GM21786 (cell line): ENCODE data around the gene SRXN1.

Source experiments
- ATAC-seq: cut with Tn5 transposase; IDR thresholded peaks from one replicate; pipeline ENCODE4 v1.9.1; 2021; ENCODE audit not compliant: unreplicated experiment

Gene SRXN1

GRCh38 chr20:675453-676314, 22.7 kb upstream of the SRXN1 start, which contains the start of gene SCRT2:
TSS of gene SCRT2 (minus strand) at chr20:675802. CDS start at chr20:675601, 201 bp downstream.
- ATAC-seq = no peak

DNA sequence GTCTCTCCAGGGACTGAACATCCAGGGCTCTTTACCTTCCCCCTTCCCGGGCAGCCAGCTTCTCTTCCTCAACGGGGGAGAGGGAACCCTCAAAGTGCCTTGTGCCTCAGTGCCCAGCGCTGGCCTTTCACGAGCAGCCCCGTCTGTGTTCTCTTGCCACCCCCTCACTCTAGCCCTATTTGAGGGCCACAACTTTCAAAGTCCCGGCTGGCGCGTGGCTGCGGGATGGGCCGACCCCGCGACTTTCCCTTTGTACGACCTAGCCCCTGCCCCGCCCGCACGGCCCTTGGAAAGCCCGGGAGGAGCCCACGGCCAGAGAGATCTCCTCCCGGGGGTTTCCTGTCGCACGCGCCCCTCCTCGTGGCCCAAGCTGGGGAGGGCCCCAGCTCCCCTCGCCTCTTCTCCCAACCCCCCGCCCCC, 22.0 kb upstream of the SRXN1 start:
- ATAC-seq = no peak

GRCh38 chr20:673603-674001, 20.6 kb upstream of the SRXN1 start:
- ATAC-seq = no peak

DNA sequence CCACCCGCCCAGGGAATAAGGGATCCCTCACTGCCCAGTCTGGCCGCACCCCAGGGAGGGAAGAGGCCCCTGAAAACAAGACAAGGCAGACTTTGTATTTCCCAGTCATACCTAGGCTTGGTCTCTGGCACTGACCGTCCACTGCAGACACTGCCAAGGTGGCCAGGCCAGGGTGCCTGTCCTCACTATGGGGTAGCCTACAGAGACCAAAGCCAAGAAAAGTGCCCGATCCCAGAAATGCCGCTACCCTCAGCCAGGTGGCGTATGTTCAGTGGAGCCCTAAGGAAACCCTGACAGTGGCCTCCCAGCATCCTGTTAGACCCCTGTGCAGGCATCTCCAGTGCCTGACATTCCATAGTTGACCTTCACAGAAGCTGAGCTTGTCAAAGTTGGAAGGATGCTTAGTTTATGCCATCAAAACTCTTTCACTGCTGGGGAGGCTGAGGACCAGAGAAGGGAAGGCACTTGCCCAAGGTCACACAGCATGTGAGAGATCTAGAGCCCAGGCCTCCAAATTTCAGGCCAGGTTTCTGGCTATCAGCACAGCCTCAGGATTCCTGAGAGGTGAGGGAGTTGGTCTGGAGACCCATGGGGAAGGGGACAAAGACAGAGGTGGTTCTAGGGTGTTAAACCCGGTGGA, 20.1 kb upstream of the SRXN1 start:
- no peak for ATAC-seq

DNA sequence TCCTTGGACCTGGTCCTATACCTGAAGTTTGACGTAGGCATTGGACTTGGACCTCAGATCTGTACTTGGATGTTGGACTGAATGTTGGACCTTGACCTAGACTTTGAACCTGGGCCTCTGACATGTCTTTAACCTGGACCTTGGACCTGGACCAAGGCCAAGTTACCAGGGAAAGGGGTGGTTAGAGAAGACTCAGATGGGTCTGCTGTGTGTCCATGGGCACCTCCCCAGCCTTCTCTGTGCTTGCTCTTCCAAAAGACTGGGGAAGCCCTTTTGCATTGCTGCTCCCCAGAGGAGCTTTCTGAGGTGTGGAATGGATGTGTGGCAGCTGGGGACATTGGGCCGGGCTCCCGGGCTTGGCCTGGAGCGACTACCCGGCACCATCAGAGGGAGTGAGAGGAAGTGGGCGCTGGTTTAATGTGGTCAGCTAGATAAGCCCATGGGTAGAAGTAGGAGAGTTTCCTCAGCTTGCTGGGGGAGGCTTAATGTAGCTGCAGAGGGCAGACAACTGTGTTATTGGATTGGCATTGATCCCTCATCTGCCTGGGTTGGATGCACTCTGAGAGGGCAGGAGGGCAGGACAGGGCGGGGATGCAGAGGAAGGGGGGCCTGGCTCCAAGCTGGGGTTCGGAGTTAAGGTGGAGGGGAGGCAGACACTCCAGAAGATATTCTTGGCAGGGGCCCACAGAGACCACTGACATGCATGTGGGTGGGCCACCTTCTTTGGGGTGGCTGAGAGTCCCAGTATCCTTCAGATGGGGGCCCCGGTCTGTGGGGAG, 18.4 kb upstream of the SRXN1 start:
- no peak for ATAC-seq

DNA sequence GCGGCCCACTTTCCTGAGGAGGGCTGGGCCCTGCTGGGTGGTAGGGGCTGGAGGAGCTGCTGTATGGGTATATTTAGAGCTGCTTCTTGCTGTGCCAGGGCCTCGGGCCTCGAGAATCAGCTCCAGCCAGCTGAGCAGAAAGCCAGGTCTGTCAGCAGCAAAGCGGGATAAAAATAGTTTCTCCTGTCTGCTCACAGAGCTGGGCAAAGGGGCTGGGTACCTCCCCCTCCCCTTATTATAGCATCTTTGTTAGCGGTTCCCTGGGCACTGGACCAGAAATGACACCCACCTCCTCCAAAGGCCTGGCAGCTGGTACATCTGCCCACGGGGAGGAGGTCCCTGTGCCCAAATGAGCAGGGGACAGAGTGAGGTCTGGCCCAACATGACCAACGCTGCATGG, 16.6 kb upstream of the SRXN1 start:
- ATAC-seq = no peak

DNA sequence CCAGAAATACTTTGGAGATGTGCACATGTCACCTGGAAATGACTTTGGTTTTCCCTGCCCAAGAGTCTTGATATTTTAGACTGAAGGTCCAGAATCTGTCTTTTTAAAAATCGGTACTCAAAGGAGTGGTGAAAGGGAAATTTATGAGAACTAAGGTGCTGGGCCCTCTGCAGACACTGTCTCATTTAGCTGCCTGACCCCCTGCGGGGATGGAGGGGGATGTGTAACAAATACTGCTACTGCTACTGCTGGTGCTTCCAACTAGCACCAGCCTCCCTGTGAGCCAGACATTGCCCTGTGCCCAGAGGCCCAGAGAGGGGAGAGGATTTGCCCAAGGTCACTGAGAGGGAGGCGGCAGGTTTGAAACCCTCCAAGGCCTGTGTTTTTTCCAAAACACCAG, 15.6 kb upstream of the SRXN1 start:
- ATAC-seq = no peak

GRCh38 chr20:668050-668449, 15.1 kb upstream of the SRXN1 start:
- ATAC-seq = no peak

GRCh38 chr20:667351-668034, 14.5 kb upstream of the SRXN1 start:
- ATAC-seq = no peak

- no peak for ATAC-seq
Observed at GRCh38 chr20:666877-667276, 13.9 kb upstream of the SRXN1 start.

- ATAC-seq = no peak
Observed at GRCh38 chr20:665276-665675, 12.3 kb upstream of the SRXN1 start.

DNA sequence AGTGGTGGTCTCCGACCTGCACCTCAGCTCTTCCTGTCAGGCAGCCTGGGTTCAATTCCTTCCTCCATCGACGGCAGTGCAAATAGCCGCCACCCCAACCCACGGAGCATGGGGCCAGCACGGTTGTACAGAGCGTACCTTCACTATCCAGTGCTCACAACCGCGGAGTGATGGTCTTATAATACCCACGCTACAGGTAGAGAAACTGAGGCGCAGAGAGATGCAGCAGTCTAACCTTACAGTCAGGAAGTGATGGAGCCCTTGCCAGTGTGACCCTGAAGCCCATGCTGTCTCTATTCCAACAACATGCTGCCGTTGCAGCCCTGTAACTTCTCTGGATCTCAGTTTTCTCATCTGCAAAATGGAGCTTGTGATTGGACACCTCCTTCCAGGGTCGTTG, 11.6 kb upstream of the SRXN1 start:
- no peak for ATAC-seq

DNA sequence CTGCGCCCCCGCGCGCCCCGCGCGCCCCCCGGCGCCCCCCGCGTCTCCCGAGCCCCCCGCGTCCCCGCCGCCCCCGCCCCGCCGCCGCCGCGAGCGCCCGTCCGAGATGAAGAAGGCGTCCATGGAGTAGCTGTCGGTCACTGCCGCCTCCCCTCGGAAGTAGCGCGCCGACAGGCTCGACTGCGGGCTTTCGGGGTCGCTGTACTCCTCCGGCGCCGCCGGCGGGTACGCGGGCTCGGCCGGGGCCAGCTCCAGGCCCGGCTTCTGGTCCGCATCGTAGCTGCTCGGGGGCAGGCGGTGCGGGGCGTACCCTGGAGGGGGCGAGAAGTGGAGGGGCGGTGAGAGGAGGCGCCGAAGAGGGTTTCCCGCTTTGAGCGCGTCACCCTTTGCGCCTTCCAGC, 11.2 kb upstream of the SRXN1 start:
- no peak for ATAC-seq

DNA sequence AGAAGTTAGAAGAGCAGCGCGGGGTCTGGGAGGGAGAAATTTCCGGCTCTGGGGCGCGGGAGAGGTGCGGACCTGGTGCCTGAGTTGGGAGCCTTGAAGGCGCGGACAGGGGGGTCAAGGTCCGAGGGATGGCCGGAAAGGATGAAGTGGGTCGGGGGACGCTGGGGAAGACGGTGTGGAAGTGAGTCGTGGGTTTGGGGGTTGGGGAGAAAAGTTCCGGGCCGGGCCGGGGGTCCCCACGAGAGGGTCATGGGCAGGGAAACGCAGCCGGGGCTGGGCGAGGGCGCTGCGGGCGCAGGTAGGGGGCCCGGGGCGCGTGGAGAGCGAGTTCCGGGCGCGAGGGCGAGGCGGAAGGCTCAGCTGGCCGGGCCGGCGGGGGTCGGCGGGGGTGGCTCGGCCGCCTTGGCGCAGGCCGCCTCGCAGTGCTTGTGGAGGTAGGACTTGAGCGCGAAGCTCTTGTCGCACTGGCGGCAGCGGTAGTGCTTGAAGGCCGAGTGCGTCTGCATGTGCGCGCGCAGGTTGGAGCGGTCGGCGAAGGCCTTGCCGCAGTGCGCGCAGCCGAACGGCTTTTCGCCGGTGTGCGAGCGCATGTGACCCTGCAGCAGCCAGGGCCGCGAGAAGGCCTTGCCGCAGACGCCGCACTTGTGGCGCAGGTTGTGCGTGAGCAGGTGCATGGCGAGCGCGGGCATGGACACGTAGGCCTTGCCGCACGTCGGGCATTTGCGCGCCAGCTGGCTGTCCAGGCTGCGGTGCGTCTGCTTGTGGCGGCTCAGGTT, 10.5 kb upstream of the SRXN1 start:
- no peak for ATAC-seq

- no peak for ATAC-seq
Observed at GRCh38 chr20:662277-663192, 9.5 kb upstream of the SRXN1 start.

DNA sequence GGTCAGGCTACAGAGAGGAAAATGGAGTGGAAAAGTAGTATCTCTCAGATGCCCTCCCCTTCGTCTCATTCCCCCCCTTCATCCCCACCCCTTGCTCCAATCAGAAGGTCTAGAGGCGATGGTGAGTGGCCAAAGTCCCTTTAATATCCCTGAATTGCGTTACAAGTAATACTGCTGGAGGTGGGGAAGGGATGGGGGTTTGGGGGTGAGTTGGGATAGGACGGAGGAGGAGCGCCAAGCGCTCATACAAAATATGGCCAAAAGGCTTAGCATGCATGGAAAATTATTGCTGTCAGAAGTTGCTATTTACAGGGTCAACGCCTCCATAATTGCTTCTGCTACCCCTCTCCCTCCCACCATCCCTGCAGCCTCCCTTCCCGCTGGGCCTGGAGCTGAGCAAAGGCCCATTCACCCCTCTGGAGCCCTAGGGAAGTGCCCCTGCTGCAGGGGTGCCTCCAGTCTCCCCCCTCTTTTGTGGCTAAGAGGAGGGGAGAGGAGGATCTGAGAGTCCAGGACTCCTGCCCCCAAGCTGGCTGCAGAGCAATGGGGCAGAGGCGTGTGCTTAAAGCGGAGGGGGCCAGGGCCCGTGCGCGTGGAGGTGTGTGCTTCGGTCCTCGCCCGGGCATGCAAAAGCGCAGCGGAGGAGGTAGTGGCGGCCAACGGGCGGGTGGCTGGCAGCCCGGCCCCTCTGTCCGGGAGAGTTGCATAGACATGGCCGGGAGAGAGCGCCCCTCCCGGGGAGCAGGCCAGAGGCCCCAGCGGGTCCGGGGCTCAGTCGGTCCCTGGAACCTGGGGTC, 8.7 kb upstream of the SRXN1 start:
- no peak for ATAC-seq

DNA sequence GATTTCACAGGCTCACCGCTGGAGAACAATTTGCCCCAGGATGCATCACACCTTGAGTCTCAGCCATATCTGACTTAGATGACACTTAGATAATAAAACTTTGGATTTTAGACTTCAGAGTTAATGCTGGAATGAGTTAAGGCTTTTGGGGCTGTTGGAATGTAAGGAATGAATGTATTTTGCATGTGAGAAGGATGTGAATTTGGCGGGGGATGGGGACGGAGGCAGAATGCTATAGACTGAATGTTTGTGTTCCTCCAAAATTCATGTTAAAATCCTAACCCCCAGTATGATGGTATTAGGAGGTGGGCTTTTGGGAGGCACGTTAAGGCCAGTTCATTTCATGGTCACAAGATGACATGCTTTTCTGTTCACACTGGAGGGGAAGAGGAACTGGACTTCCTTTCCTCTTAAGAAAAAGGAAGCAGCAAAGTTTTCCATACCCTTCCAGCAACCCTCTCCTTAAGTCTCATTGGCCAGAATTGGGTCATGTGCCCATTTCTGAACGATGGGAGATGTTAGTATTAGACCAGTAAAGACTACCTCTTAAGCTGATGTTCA, 5.8 kb upstream of the SRXN1 start:
- ATAC-seq = no peak

DNA sequence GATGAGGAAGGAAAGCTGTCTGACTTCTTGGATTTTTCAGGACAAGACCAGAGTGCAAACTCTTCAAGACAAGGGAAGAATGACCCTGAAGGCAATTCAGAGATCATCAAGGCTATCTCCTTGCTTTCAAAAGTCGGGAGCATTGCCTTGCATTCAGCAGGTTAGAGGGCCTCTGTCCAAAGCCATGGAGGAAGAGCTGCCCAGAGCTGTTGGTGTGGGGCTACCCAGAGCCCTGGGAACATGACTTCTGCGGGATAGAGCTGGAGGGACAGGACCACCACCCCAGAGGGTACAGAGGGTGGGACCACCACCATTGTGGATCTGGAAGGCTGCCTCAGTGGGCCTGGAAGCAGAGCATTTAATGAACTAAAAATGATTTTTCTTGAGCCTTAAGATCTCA, 5.2 kb upstream of the SRXN1 start:
- ATAC-seq = no peak
